Right lobe of liver (tissue), 4 donors: Measurements from ENCODE around the gene USP17L13.
"Not testable (repeated sequence)": the region's sequence is repeated elsewhere in the genome, so short reads cannot be mapped to it uniquely, and the experiment has no call there.

Experiments used
- POLR2A ChIP-seq: fragments of 450-650 bp; IDR thresholded peaks from one replicate; pipeline ENCODE4 v1.6.1; 2017; ENCODE audit warnings: antibody characterized with exemption, mild to moderate bottlenecking
- TF ChIP-seq, protein P1 (sequence below), 4 donors: fragments of 200-600 bp in 3 of 4; fragments of 450-650 bp in 1 of 4; IDR thresholded peaks; one replicate each; pipeline versions ENCODE4 v1.5.1 to v1.8.0; 2016 to 2022; ENCODE audit warnings: antibody characterized with exemption in 4 of 4, mild to moderate bottlenecking in 2 of 4
- donor health status: DM: no; HTN: no; CAD: no.
- donor health status: DM: no; HTN: no; CAD: no.
- donor health status: DM: no; HTN: yes; CAD: no.

DNA sequence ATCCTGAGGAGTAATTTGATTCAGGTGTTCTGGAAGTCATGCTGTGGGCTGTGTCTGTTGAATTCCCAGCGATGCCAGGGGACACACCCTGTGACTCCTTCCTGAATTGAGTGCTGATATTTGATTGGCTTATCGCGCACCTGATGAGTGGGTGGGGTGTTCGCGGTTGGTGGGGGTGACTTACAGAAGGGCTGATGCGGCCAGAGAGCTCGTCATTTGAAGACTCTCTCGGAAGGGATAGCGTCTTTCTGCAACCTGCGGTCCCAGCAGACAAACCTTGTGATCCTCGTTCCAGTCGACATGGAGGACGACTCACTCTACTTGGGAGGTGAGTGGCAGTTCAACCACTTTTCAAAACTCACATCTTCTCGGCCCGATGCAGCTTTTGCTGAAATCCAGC is 9.4 kb downstream of the USP17L13 start, which contains the start of gene USP17L15:
- TF ChIP-seq, protein P1, sequence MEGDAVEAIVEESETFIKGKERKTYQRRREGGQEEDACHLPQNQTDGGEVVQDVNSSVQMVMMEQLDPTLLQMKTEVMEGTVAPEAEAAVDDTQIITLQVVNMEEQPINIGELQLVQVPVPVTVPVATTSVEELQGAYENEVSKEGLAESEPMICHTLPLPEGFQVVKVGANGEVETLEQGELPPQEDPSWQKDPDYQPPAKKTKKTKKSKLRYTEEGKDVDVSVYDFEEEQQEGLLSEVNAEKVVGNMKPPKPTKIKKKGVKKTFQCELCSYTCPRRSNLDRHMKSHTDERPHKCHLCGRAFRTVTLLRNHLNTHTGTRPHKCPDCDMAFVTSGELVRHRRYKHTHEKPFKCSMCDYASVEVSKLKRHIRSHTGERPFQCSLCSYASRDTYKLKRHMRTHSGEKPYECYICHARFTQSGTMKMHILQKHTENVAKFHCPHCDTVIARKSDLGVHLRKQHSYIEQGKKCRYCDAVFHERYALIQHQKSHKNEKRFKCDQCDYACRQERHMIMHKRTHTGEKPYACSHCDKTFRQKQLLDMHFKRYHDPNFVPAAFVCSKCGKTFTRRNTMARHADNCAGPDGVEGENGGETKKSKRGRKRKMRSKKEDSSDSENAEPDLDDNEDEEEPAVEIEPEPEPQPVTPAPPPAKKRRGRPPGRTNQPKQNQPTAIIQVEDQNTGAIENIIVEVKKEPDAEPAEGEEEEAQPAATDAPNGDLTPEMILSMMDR (IDR thresholded peaks at IDR 0.05), result not testable (repeated sequence)
- not testable (repeated sequence) for TF ChIP-seq POLR2A
